HL-60 (cell line): ENCODE results near the gene TOGARAM1.

Experiments
- CTCF ChIP-seq: IDR thresholded peaks from one replicate; pipeline ENCODE4 v1.5.1; 2011; ENCODE audit warnings: low read length, control low read depth, inconsistent platforms; ENCODE audit not compliant: insufficient read depth
- GABPA ChIP-seq: IDR thresholded peaks from 2 replicates; pipeline ENCODE4 v1.6.1; 2012; ENCODE audit warnings: low read depth
- POLR2AphosphoS5 ChIP-seq: IDR thresholded peaks from 2 replicates; pipeline ENCODE4 v1.6.1; 2012; ENCODE audit warnings: low read depth

GRCh38 chr14:44941591-44941990, 20.4 kb upstream of the TOGARAM1 start:
- TF ChIP-seq POLR2AphosphoS5 (no peak), CTCF (no peak), GABPA (no peak)
